Measurements from ENCODE around the gene CHM.

CHM gene

DNA sequence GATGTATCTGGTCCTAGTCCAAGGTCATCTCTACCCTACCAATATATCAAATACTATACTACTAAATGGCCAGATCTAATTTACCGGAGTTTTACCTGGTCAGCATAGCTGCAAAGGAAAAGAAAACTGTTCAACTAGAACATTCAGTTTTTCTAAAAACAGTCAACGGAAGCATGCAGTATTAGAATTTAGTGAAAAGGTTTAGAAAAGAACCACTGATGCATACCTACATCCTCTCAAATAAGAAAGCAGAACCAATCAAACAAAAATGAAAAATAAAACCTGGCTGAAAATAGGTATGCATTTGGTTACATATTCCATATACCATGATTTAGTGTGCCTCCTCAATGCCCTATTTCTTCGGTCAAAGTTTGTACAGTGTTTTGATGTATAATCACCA is 140.0 kb downstream of the CHM start:
- no peak for DNase-seq (ENCODE audit: low read depth, low spot score)

DNA sequence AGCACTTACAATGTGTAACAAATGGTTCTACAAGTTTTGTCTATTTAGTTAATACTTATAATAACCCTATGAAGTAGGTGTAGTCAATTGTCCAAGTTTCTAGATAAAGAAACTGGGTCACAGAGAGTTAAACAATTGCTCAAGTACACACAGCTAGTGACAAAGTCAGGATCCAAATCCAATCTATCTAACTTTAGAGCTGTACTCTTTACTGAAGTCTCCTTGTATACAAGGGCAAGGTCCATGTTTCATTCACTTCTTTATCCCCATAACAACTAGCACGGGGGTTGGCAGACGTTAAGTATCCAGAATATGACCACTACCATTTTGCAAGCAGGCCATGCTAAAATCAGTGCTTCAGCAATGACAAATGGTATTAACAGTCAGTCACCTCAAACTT is 141.0 kb downstream of the CHM start:
- DNase-seq (ENCODE audit: low read depth, low spot score): no peak

DNA sequence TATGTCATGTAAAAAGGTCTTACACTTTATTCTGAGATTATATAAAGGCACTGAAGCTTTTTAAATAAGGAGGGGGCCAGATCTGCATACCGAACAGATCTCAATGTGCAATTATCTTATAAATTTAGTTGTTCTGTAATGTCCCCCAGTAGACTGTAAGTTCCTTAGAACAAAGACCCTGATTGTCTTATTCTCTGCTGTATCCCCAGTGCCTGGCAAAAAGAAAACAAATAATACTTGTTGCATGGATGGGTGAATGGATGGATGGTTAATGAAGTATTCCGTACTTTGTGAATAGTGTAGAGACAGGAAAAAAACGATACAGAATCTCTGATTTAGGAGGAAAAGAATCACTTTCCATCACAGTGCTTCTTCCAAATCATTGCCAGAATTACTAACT is 141.5 kb downstream of the CHM start:
- DNase-seq (ENCODE audit: low read depth, low spot score): no peak

DNA sequence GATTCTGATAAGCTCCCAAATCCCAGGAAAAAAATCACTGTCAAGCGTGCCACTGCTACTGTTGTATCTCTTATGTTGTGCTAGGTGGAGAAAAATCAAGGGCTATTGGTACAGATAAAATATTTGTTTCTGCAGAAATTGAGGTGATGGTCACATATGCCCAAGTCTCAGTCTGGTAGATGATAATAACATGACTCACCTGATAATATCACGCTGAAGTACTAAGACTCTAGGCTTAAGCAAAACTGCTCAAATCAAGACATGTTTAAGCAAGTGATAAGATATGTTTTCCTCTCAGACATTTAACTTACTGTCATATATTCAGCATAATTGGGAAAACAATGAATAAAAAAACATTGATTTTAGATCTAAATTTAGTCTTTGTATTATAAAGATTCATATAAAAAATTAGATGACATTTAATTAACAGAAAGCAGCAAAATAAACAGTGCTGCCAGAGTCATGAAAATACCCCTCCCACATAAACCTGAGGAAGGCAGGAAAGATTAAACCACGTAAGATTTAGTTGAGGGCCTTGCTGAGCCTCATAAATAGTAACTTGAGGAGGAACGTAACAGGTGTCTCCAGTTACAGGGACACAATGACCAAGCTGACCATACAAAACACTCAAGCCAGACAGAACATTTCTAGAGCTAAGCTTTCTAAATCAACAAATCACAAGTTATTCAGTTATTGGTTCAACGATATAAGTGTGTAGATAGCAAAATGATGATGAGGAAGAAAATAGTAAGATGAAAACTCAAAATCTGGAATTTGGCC is 143.5 kb downstream of the CHM start:
- no peak for DNase-seq (ENCODE audit: low read depth, low spot score)

DNA sequence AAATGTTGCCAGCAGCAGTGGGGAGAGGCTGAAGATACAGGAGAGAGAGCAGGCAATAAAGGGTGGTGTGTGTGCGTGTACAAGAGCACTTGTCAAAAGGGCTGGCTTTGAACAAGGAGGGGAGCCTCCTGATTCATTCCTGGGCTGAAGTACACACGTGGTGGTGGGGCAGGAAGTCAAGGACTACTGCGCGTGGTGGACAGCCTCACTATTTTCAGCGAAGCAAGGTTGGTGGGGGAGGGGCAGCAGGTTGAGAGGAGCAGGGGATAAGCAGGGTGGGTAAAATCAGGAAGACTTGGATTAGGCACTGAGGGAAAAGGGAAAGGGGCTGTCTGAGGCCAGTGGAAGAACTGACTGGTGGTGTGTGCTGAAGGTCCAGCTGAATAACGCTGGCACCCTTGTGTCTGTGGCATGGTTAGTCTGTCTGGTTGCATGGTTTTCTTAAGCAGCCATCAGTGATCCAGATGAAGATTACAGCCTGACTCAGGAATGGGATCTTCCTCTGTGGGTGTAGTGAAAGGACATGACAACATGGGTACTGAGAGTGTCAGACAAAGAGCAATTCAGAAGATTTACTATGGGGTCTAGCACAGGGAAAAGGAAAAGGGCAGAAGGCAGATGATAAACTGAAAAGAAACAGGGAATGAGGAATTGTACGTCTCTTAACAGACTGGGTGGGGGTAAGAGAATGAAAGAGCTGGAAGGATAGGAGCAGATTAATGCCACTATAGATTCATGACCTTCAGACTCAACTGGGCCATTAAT is 149.8 kb downstream of the CHM start:
- DNase-seq (ENCODE audit: low read depth, low spot score): no peak

DNA sequence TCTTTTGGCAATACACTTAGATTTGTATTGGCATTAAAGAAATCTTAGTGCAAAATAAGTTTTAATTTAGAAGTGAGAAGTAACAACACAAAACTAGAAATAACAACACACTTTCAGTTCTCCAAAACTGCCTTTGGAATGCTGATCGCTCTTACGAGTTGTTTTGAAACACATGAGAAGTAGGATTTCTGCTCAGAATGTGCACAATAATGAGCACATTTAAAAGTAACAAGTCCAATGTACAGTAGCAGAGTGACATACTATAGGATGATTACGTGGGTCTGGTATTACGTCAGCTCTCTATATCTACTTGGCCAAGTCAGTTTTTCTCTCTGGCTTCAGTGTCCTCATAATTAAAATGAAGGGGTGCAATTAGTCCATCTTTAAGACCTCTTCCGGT is 164.8 kb downstream of the CHM start:
- DNase-seq (ENCODE audit: low read depth, low spot score): no peak

DNA sequence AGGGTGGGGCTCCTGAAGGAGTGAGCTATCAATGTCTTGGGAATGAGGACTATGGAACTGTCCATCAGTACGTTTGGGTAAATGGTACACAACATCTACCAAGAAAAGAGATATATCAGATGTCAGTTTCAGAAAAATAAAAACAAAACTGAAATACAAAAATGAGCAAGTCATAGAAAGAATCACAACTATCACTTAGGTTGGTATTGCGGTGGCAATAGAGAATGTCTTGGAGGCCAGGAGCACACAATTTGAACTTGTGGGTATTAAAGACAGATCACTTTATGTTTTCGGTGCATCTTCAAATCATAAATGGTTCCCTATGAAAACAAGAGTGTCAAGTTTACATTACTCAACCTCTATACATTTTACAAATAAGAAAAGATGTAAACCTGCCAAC is 176.8 kb downstream of the CHM start:
- no peak for DNase-seq (ENCODE audit: low read depth, low spot score)

DNA sequence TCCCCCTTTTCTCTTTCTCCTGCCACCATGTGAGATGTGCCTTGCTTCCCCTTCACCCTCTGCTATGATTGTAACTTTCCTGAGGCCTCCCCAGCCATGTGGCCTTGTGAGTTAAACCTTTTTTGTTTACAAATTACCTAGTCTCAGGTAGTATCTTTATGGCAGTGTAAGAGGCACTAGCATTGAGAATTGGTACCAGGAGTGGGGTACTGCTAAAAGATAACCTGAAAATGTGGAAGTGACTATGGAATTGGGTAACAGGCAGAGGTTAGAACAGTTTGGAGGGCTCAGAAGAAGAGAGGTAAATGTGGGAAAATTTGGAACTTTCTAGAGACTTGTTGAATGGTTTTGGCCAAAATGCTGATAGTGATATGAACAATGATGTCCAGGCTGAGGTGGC is 182.0 kb downstream of the CHM start:
- DNase-seq (ENCODE audit: low read depth, low spot score): no peak

DNA sequence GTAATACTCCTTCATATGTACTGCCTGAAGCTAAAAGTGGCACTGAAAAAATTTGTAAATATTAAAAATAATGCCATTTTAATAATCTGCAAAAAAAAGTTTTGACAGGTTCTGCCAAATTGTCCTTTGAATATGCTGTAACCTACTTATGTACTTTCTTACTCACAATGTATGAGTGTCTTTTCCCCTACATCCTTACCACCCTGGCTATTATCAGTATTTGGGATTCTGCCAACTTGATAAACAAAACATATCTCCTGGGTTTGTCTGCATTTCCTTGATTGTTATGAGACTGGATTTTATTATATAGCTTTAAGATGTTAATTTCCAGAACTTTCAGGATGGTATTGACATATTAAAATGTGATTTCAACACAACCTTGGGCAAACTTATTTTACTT is 187.9 kb downstream of the CHM start:
- no peak for DNase-seq (ENCODE audit: low read depth, low spot score)

DNA sequence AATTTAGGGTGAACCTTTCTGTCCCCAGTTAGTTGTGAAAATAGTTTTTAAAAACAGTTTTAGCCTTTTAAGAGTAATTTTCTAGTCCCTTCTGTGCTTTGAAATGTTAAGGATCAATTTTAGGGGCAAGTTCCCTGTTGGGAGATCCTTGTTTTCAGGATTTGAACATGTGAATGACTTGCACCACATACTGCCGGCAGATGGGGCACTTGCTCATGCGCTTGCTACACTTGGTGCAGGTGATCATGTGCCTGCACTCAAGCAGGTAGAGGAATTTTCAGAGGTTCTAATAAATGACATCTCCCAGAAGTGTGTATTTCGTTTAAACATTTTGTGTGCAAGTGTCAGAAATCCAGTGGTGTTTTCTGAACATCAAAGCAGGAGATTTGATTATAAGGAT is 195.9 kb downstream of the CHM start:
- no peak for DNase-seq (ENCODE audit: low read depth, low spot score)

DNA sequence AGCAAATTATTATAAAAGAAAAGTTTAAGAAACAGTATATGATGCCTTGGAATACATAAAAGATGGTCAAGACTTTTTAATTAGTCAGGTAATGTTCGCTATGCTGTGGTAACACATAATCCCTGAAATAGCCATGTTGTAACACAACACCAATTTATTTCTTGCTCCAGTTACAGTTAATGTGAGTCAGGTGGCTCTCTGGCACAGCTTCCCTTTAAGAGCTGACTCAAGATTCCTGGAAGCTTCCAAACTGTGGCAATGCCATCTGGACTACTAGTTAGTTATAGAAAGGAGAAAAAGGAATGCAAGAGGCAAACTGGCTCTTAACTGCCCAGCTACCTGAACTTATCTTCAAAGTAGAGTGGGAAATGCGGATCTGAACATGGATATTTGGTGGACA is 210.5 kb downstream of the CHM start:
- DNase-seq (ENCODE audit: low read depth, low spot score): no peak

DNA sequence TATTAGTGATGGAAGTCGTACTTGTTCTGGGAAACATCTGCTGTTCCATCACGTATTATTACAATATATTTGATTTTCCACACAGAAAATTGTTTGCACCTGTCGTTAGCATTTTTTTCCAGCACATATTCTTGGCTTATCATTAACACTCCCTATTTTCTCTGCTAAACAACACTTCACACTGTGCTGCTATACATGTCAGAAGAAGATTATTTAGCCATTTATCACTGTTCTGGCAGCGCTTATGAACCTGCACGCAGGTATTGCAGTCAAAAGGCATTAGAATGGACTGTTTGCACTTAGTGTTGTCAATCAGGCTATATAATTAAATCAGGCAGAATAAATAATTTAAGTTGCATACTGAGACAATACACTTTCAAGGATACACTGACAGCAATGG is 218.6 kb downstream of the CHM start:
- no peak for DNase-seq (ENCODE audit: low read depth, low spot score)

DNA sequence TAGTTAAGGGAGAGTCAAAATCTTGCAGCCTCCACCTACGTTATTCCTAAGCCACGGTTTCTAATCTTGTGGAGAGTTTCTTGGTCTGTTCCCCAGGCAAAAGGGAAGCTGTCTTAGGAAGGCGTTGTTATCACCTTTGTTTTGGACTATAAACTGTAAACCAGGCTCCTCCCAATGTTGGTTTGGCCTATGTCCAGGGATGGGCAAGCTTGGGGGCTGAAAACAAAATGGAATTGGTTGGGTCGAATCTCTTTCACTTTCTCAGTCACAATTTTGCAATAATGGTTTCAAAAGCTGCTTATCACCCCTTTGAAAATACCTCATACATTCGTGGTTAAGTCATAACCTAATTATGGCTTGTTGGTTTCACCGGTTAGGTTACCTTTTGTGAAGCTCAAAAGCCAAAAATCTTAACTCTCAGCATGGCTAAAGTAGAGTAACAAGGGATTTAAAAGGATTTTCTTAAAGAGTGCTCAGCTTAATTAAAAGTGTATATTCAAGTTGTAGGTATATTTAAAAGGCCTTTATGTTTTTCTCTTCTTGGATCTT is 232.1 kb downstream of the CHM start:
- no peak for DNase-seq (ENCODE audit: low read depth, low spot score)
